GM19452 (cell line): ENCODE measurements around the gene OR6C65.
"Not testable (repeated sequence)": the region's sequence is repeated elsewhere in the genome, so short reads cannot be mapped to it uniquely, and the experiment has no call there.

Experiments used
- ATAC-seq: cut with Tn5 transposase; IDR thresholded peaks from one replicate; pipeline ENCODE4 v1.9.1; 2021; ENCODE audit not compliant: unreplicated experiment

OR6C65 gene

DNA sequence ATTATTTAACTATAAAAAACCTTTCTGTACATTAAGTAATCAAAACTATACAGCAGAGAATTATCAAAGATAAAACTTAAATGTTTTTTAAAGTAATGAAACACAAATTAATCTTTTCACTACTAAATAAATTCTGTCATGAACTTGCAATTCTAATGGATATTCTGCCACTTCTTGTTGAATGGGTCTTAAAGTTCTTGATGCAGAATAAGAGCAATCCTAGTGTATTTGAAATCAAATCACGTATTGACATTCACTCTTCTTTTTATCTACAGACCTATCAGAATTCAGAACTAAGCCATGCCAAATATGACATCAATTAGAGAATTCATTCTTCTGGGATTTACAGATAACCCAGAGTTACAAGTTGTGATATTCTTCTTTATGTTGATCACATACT is at the start of gene OR6C65:
Gene OR6C65 (plus strand): TSS at position 301 of the 400 bp plus-strand sequence. CDS start 0 bp downstream, at position 301.
- no peak for ATAC-seq

DNA sequence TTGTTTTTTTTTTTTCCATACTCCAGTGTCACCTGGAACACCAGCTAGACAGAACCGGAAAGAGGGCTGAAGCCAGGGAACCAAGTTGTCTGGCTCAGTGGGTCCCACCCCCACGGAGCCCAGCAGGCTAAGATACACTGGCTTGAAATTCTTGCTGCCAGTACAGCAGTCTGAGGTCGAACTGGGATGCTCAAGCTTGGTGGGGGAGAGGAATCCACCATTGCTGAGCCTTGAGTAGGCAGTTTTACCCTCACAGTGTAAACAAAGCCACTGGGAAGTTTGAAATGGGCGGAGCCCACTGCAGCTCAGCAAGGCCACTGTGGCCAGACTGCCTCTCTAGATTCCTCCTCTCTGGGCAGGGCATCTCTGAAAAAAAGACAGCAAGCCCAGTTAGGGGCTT is 45.0 kb upstream of the OR6C65 start:
- not testable (repeated sequence) for ATAC-seq

DNA sequence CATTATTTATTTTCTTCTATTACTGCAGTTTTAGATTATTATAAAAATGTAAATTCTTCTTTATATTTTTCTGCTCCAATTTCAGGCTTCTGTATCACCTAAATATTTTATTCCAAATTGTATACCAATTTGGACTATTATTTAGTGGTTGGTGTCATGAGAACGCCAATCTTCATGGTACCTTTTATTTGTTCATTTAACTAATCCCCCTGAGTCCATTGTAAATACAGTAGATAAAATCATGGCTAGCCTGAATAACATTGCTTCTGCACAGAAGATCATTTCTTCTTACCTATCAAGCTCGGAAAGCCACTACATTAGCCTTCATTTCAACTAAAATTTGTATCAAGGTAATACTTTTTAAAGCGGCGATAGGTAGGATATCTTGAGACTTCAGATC is 37.7 kb upstream of the OR6C65 start, which contains the start of gene OR6C75:
Gene OR6C75 (plus strand): TSS at position 301 of the 400 bp plus-strand sequence. CDS start 2,136 bp downstream, outside the sequence.
- ATAC-seq, result no peak

DNA sequence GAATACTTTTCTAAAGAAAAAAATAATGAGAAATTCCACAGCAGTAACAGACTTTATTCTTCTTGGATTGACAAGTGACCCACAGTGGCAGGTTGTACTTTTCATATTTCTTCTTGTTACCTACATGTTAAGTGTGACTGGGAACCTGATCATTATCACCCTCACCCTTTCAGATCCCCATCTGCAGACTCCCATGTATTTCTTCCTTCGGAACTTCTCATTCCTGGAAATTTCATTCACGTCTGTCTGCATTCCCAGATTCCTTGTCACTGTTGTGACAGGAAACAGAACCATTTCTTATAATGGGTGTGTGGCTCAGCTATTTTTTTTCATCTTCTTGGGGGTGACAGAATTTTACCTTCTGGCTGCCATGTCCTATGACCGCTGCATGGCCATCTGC is 35.2 kb upstream of the OR6C65 start:
- no peak for ATAC-seq

DNA sequence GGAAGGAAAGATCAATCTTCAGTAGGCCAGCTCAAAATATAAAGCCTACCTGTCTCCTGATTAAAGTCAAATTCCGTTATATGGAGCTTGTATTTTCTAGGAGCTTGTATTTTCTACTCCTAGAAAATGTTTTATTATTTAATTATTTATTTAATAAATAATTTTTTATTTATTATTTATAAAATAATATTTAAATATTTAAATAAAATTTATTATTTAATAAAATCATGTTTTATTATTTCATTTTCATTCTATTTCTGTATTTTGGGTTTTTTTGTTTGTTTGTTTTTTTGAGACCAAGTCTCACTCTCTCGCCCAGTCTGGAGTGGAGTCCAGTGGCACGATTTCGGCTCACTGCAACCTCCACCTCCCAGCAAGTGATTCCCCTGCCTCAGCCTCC is 27.8 kb upstream of the OR6C65 start:
- ATAC-seq, result no peak

DNA sequence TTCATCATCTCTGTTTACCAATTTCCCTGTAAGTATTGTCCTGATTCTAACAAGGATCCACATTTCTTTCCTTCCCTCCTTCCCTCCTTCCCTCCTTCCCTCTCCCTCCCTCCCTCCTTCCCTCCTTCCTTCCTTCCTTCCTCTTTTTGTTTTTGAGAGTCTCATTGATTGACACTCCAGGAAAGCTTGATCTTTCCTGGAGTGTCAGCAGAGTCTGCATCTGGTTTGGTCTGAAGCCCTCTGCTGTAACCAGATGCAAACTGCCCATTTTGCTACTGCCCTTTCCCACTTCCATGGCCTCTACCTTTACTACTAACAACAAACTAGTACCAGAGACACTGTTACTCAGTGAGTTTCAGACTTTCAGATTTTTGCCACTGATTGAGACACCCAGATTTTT is 14.4 kb upstream of the OR6C65 start:
- no peak for ATAC-seq

DNA sequence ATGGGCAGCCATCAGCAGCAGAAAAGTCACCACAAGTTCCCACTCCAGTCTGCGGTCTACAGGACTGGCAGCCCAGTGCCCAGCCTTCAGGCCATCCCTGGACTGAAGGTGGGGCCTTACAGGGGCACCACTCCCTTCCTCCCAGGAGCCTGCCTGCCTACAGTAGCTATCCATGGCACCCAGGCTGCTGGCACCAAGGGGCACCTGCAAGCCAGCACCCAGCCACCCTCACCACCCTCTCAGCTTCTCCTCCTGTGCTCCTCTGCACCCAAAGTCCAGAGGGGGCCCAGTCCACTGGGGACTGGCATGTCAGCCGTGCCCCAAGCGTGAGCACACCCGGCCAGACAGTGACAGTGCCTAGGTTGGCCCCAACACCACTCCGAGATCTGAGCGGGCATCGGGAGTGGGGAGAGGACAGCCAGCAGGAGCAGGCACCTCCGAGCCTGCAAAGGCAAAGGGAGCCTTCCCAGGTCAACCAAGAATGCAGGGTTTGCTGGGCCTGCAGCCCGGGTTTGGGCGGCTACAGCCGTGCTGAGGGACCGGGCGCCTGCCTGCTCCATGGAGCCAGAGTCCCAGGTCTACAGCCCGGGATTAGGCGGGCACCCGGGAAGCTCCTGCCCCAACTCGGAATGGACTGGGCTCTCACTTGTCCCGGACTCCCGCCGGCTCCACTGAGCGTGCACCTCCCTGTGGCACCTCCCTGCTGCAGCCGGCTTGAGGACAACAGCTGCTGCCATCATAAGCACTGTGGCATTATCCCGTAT is 8.1 kb upstream of the OR6C65 start:
- ATAC-seq, result no peak

DNA sequence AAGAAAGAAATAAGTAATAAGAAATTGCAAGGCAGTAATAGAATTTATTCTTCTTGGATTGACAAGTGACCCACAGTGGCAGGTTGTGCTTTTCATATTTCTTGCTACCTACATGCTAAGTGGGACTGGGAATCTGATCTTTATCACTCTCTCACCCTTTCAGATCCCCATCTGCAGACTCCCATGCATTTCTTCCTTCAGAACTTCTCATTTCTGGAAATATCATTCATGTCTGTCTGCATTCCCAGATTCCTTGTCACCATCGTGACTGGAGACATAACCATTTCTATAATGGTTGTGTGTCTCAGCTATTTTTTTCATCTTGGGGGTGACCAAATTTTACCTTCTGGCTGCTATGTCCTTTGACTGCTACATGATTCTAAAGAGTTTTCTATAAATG is 4.0 kb upstream of the OR6C65 start:
- ATAC-seq, result no peak

DNA sequence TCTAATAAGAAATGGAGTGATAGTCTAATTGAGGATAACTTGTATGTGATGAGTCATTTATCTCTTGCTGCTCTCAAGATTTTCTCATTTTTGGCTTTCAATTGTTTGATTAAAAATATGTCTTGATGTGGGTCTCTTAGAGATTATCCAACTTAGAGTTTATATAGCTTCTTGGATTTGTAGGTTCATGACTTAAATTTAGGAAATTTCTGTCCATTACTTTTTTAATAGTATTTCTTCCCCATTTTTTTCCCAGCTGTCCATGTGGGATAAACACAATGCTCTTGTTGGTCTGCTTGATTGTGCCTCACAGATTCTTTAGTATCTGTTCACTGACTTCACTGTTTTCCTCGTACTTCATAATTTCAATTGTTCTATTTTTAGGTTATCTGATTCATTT is 7.5 kb downstream of the OR6C65 start:
- ATAC-seq, result no peak

DNA sequence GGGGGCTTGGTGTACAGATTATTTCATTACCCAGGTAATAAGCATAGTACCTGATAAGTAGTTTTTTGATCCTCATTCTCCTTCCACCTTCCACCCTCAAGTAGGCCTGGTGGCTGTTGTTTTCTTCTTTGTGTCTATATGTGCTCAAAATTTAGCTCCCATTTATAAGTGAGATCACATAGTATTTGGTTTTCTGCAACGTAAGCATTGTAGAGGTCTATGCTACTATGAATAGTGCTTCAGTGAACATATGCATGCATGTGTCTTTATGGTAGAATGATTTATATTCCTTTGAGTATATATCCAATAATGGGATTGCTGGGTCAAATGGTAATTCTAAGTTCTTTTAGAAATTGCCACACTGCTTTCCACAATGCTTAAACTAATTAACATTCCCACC is 8.8 kb downstream of the OR6C65 start:
- ATAC-seq, result not testable (repeated sequence)

DNA sequence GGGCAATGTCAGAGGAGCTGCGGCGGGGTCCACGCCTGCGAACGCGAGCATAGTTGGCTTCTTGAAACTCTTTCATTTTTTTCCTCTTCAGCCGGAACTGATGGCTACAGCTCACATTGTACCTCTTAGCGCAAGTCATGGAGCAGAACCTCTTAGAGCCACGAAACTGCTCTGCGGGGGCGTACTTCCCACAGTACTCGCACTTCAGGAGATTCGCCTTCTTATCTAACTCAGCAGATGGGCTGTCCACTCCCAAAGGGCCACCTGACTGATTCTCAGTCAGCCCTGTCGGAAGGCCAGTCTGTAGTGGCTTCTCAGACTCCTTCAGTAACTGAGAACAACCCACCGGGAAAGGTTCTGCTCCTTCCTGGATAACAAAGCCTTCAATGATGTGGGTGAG is 11.8 kb downstream of the OR6C65 start:
- ATAC-seq, result not testable (repeated sequence)

DNA sequence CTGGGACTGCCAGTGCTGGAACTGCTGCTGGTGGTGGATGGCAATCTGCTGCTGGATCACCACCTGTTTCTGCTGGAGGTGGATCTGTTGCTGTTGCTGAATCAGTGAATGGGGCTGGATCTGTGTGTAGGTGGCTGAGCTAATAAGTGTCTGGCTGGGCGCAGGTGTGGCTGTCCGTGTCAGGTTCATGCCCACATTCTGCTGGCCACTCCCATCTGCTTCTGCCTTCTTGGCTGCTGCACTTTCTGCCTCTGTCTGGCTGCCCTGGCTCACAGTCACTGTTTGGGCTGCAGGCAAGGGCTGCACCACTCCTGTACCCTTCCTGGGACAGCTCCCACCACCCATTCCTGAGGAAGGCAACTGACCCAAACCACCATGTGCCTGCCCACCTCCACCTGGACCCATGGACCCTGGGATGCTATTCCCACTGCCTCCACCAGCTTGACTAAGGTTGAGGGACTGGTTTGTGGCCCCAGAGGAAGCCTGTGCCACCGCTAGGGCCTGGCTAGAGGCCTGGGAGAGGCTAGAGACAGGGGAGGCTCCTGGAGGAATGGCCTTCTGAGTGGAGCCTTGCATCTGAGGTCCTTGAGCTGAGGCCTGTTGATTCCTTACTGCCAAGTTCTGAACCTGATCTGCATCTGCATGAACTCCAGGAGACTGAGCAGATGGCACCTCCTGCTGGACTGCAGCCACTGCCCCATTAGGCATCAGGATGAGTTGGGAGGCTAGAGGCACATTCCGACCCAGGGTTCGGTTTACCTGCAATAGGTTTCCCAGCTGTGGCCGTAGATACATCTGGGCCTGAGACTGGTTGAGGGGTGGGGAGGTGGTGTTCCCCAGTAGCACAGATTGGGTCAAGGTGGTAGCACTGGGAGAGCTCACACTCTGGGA is 13.4 kb downstream of the OR6C65 start:
- not testable (repeated sequence) for ATAC-seq

DNA sequence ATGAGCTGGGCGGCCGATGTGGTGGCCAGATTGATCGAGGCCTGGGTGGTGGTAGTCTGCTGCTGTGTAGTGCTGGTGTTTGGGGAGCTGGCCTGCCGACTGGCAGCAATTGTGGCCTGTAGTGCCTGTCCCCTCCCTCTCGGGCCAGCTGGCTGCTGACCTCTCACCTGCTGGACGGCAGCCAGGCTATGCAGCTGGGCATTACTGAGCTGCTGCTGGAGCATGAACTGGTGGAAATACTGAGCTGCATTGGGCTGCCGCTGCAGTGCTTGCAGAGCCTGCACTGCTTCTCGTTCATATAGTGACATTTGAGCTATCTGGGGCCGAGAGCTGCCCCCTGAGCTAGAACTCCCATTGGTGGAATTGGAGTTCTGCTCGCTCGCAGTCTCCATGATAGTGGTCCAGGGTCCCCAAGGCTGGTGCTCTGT is 14.1 kb downstream of the OR6C65 start:
- ATAC-seq, result not testable (repeated sequence)

DNA sequence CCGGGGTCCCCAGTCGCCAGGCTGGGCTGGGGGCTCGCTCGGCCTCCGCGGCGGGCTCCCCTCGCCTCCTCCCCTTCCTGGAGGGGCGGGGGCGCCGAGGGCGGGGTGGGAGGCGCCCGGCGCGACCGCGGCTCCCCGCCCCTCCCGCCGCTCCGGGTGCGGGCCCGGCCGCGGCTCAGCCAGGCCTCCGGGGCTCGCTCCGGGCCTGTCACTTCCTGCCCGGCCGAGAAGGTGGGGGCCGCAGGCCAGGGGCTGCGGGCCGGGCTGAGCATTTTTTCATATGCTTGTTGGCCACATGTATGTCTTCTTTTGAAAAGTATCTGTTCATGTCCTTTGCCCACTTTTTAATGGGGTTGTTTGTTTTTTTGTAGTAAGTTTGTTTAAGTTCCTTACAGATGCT is 14.6 kb downstream of the OR6C65 start:
- peak; percentile 53 for ATAC-seq

DNA sequence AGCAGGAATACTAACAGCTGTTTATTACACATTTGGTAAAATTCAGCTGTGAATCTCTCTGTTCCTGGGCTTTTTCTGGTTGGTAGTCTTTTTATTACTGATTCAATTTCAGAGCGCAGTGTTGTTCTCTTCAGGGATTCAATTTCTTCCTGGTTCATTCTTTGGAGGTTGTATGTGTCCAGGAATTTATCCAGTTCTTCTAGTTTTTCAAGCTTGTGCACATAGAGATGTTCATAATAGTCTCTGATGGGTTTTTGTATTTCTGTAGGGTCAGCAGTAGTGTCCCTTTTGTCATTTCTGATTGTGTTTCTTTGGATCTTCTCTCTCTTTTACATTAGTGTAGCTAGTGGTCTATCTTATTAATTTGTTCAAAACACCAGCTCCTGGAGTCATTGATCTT is 16.6 kb downstream of the OR6C65 start:
- no peak for ATAC-seq

DNA sequence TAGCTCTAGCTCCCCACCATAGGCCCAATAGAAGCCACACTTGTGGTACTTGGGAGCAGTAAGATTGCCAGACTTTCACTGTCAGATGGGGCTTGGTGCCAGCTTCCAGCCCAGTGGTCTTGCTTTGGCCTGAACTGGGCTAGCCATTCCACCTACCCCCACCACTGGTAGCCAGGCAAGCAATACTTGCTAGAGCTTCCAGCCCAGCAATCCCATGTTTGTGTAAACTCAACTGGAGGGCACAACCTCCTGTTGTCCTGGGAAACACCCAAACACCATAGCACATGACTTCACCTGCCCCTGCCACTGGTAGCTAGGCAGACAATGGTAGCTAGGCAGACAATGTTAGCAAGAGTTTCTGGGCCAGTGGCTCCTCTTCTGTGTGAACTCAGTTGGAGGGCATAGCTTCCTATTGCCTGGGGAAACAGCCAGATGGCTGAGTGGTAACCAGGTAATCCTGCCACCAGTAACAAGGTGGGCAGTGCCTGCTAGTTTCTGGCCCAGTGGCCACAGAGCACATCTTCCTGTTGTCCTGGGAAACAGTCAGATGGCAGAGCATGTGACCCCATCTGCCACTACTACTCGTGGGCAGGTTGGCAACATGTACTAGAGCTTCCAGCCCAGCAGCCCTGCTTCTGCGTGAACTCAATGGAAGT is 20.1 kb downstream of the OR6C65 start:
- no peak for ATAC-seq

DNA sequence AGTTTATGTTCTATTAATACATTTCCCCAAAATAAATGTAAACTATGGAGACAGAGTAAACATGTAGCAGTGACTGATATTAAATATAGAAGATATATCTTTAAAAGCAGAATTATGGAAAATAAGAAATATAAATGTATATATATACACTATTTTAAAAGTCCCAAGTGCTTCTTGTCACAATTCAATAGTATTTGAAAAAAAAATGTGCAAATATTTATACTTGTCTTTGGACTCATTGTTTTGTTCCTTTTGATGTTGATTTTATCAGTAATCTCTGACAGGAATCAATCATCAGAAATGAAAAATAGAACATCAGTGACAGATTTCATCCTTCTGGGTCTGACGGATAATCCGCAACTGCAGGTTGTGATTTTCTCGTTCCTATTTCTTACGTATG is 25.6 kb downstream of the OR6C65 start, which contains the start of gene OR6C76:
Gene OR6C76 (plus strand): TSS at position 301 of the 400 bp plus-strand sequence. CDS start 0 bp downstream, at position 301.
- ATAC-seq, result no peak

DNA sequence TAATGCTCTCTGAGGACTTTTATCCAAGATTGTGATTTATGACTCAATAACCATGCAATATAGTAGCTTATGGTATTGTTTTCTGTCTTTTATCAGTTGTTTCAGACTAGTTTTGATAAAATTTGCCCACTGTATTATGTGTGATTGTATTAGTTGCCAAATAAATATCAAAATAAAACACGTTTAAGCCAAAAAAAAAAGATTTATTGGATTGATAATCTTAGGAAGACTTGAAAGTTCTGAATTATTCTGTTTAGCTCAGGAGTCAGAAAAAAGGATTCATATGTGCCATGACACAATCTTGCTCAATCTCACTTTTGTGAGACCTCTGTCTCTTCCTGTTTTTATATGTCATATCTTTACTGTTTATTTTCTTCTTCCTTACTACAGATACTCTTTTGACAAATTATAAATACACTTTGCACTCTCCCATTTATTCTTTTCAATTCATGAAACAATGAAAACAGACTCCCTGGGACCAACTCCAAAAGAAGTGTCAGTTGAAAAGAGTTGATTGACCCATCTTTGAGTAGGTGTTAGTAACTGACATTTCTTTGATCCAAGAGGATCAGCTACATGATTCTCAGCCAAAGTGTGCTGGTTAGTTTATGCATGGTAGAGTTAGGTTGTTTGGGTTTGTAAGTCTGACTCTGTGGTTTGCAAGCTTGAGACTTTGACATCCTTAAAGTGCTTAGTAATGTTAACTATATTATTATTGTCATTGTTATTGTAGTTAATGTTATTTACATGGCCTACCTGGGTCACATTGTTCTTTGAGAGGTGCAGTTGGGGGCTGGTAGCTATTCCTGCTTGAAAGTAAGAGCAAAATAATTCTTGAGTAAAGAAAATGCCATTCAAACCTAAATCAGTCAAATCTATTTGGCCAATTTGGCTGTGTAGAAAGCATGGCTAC is 28.3 kb downstream of the OR6C65 start:
- no peak for ATAC-seq

DNA sequence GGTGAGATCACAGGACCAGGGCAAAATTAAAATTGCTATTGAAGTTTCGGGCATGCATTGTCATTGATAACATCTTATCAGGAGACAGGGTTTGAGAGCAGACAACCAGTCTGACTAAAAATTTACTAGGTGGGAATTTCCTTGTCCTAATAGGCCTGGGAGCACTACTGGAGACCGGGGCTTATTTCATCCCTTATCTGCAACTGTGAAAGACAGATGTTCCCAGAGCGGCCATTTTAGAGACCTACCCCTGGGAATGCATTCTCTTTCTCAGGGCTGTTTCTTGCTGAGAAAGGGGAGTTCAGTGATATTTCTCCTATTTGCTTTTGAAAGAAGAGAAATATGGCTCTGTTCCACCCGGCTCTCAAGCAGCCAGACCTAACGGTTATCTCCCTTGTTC is 40.9 kb downstream of the OR6C65 start:
- not testable (repeated sequence) for ATAC-seq

DNA sequence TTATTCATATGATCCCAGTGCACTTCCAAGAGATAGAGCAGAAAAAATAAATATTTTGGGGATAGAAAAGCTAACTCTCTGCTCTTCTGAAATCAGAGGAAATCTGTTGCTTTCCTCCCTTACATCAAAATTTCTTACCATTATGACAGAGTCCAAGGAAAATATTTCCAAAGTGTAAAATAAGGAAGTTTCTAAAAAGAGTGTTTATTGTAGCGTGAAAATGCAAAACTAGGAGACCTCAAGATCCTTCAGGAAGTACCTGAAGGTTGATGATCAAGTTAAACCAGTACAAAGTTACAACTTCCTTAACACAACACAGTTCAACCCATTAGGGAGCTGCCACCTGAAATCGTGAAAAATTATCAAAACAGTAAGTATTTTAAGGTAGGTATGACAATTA is 43.4 kb downstream of the OR6C65 start, which contains the start of gene OR6C2:
Gene OR6C2 (plus strand): TSS at position 301 of the 400 bp plus-strand sequence. CDS start 8,138 bp downstream, outside the sequence.
- no peak for ATAC-seq
